Ovary (tissue), 9 donors: ENCODE measurements around the gene MS4A2. TPM values are rescaled to one million over a fixed set of nuclear protein-coding genes. Genes with fewer than 3 reads are reported as not detected.

Experiments used
- DNase-seq, 5 donors: peaks; one replicate each; pipeline ENCODE4 v3.0.0-alpha.2; 2019 to 2020
- H3K27ac ChIP-seq, 2 donors: fragments of 200-600 bp; one replicate each; pipeline versions ENCODE4 v1.5.1 to v1.8.0; 2019 to 2022
- H3K27me3 ChIP-seq: fragments of 200-600 bp; one replicate; pipeline ENCODE4 v1.8.0; 2022
- H3K36me3 ChIP-seq: fragments of 200-600 bp; sonication (generic); one replicate; pipeline ENCODE4 v1.5.1; 2019
- H3K4me1 ChIP-seq: one replicate; pipeline ENCODE4 v1.8.1; 2013; ENCODE audit warnings: mild to moderate bottlenecking, moderate library complexity; ENCODE audit not compliant: insufficient read depth
- H3K4me3 ChIP-seq: fragments of 200-600 bp; sonication (generic); one replicate; pipeline ENCODE4 v1.5.1; 2017
- H3K9me3 ChIP-seq, 2 donors: fragments of 200-600 bp in 1 of 2; sonication (generic) in 1 of 2; one replicate each; pipeline versions ENCODE4 v1.5.1 to v1.8.1; 2013 to 2019; ENCODE audit warnings: mild to moderate bottlenecking in 1 of 2, moderate library complexity in 1 of 2
- CTCF ChIP-seq, 3 donors: fragments of 450-650 bp in 2 of 3; fragments of 200-600 bp in 1 of 3; IDR thresholded peaks; one replicate each; pipeline versions ENCODE4 v1.5.1 to v1.8.0; 2016 to 2022; ENCODE audit warnings: antibody characterized with exemption in 3 of 3, mild to moderate bottlenecking in 1 of 3
- EP300 ChIP-seq: sonication (generic); formaldehyde crosslinking; IDR thresholded peaks from one replicate; pipeline ENCODE4 v1.6.1; 2017; ENCODE audit warnings: antibody characterized with exemption
- POLR2A ChIP-seq: fragments of 450-650 bp; IDR thresholded peaks from one replicate; pipeline ENCODE4 v1.6.1; 2017; ENCODE audit warnings: antibody characterized with exemption, mild to moderate bottlenecking, moderate library complexity
- WGBS, 3 donors: extraction: QIAGEN DNeasy Blood & Tissue Kit in 1 of 3; methylation state at CpG; one replicate each; pipeline versions ENCODE4 v1.1.5 to v1.1.7; 2013 to 2017; 5-methylcytosine and 5-hydroxymethylcytosine counted together
- intact Hi-C, 4 donors: fragments of 100-400 bp; cut with DNase I; formaldehyde crosslinking; loops; one replicate each; pipeline versions ENCODE4 v1.11.0 to v1.15.1; 2022 to 2023
- polyA plus RNA-seq, 2 donors: library from polyadenylated mRNA; stranded (reverse); fragments of 200-250 nt in 1 of 2; fragments of 350-450 nt in 1 of 2; fragmentation: Illumina TruSeq in 1 of 2; extraction: RNeasy Lipid Tissue Mini Kit (QIAGEN cat#74804) in 1 of 2; gene quantifications; one replicate each; pipeline ENCODE4 v1.2.3, GENCODE V29; 2013 to 2014
- total RNA-seq, 7 donors: library from RNA; depleted of rRNA in 2 of 7; stranded (reverse); fragments of >200 nt in 2 of 7; fragmentation: NEBNext Ultra II Directional in 3 of 7; extraction: Animal tissue kit (Norgen Biotek cat#: 25700) in 3 of 7; gene quantifications; one replicate each; pipeline versions ENCODE4 v1.1.0 to v1.2.4, GENCODE V29; 2016 to 2023
- donor health status: DM: no; HTN: no; CAD: no; lungs with moderate emphysema.
- donor health status: DM: no; HTN: no; CAD: no.
- donor health status: Bipolar disorder and iron deficiency.
- donor health status: DM: yes; HTN: yes; CAD: no.
- donor health status: DM: no; HTN: no; CAD: no.
- donor health status: DM: yes; HTN: yes; CAD: no.

Gene MS4A2
- total and polyA plus RNA-seq, 9 donors: 0.23 to 1.7 (median 0.57) TPM; not detected in 3

- H3K9me3 ChIP-seq: no peaks in the 10 kb centered on the region
- no peak overlapping the region for H3K4me3 ChIP-seq
- H3K36me3 ChIP-seq: no peaks in the 10 kb centered on the region
- no peak for TF ChIP-seq EP300
- TF ChIP-seq CTCF (IDR thresholded peaks at IDR 0.05): no peak
- no peak for TF ChIP-seq POLR2A
- WGBS, 3 donors: 60 to 76% (median 62%) methylated on average over 3 of the region's 3 CpGs
- H3K27ac ChIP-seq: no peak overlapping the region
- H3K4me1 ChIP-seq: no peaks in the 10 kb centered on the region
- no peak for DNase-seq
- no peaks in the 10 kb centered on the region for H3K27me3 ChIP-seq
- intact Hi-C loops: no loop called here
These were observed 7.9 kb upstream of the MS4A2 start for GRCh38 chr11:60080535-60080934.

- TF ChIP-seq POLR2A (no peak), EP300 (no peak), CTCF (IDR thresholded peaks at IDR 0.05) (no peak)
- Histone ChIP-seq H3K27me3 (no peaks in the 10 kb centered on the region), H3K4me3 (no peak overlapping the region), H3K4me1 (no peaks in the 10 kb centered on the region), H3K9me3 (no peaks in the 10 kb centered on the region), H3K36me3 (no peaks in the 10 kb centered on the region), H3K27ac (no peak overlapping the region)
- intact Hi-C loops: no loop called here
- 74 to 80% (median 76%) methylated on average over 3 of the region's 3 CpGs for WGBS, 3 donors
- DNase-seq: no peak
These were observed 3.7 kb upstream of the MS4A2 start for GRCh38 chr11:60084631-60085273.

- no peak for TF ChIP-seq POLR2A
- TF ChIP-seq EP300: no peak
- no peak for TF ChIP-seq CTCF (IDR thresholded peaks at IDR 0.05)
- Histone ChIP-seq H3K27me3 (no peaks in the 10 kb centered on the region), H3K4me3 (no peak overlapping the region), H3K27ac (no peak overlapping the region), H3K9me3 (no peaks in the 10 kb centered on the region), H3K4me1 (no peaks in the 10 kb centered on the region), H3K36me3 (no peaks in the 10 kb centered on the region)
- DNase-seq: no peak
- WGBS, 3 donors: 90 to 93% (median 91%) methylated on average over 2 of the region's 2 CpGs
- intact Hi-C loops: no loop called here
These were observed 2.6 kb upstream of the MS4A2 start for GRCh38 chr11:60085909-60086308.

GRCh38 chr11:60087239-60087638, 1.2 kb upstream of the MS4A2 start:
- H3K4me3 ChIP-seq: no peak overlapping the region
- no peak for DNase-seq
- TF ChIP-seq POLR2A (no peak), EP300 (no peak), CTCF (IDR thresholded peaks at IDR 0.05) (no peak)
- 31 to 34% (median 32%) methylated on average over 1 of the region's 1 CpG for WGBS, 3 donors
- H3K27me3 ChIP-seq: no peaks in the 10 kb centered on the region
- H3K9me3 ChIP-seq: no peaks in the 10 kb centered on the region
- H3K4me1 ChIP-seq: no peaks in the 10 kb centered on the region
- no peak overlapping the region for H3K27ac ChIP-seq
- intact Hi-C loops: no loop called here
- no peaks in the 10 kb centered on the region for H3K36me3 ChIP-seq
